HepG2 (cell line): ENCODE results near the gene TSPAN8. TPM values are rescaled to one million over a fixed set of nuclear protein-coding genes. Genes with fewer than 3 reads are reported as not detected.

Experiments used
- ATAC-seq: fragments of 200-7000 bp; cut with Tn5 transposase; 3 replicates; pipeline ENCODE4 v1.9.1; 2020; ENCODE audit warnings: mild to moderate bottlenecking, moderate library complexity
- BruUV-seq: library from RNA; stranded (reverse); fragments of 400-500 nt; replicated peaks from 2 replicates; lab custom pipeline; 2021; lab: Mats Ljungman, UMichigan
- CTCF ChIA-PET: fragments of 300-600 bp; formaldehyde crosslinking; extraction: SDS; loops from one replicate; lab custom pipeline; 2021; ENCODE audit warnings: low total read pairs, inconsistent platforms, low intra/inter-chr PET ratio; lab: Yijun Ruan, JAX
- POLR2A ChIA-PET: fragments of 350-600 bp; sonication (Branson Sonifier 250); formaldehyde crosslinking; loops from one replicate; lab custom pipeline; 2020; ENCODE audit warnings: antibody characterized with exemption, inconsistent platforms; lab: Yijun Ruan, JAX
- DNase-seq: peaks from one replicate; pipeline ENCODE4 v3.0.0-alpha.2; 2015; ENCODE audit warnings: low spot score
- FAIRE-seq: peaks from 3 replicates; lab custom pipeline; 2011; peaks lifted over from hg19 to GRCh38; lab: Jason Lieb, UNC
- H2AFZ ChIP-seq: one replicate; pipeline ENCODE4 v1.6.1; 2011; ENCODE audit warnings: low read length, inconsistent platforms
- H3K27ac ChIP-seq: fragments of 300-600 bp; 3 replicates; pipeline ENCODE4 v1.8.0; 2011; ENCODE audit warnings: mixed run types, mild to moderate bottlenecking, mixed read lengths, low read length, inconsistent platforms; ENCODE audit not compliant: insufficient read depth; ENCODE audit errors: extremely low read length
- H3K27me3 ChIP-seq, 2 experiments: fragments of 200-600 bp in 1 of 2; 2 replicates in 1 of 2; 3 replicates in 1 of 2; pipeline versions ENCODE4 v1.6.0 to v1.8.0; 2011; ENCODE audit warnings: low read length in 2 of 2, mild to moderate bottlenecking in 2 of 2, moderate library complexity in 2 of 2, inconsistent platforms in 1 of 2; ENCODE audit not compliant: insufficient read depth in 2 of 2, control insufficient read depth in 1 of 2
- H3K36me3 ChIP-seq, 2 experiments: fragments of 200-600 bp in 1 of 2; replicated peaks in 1 of 2; 2 replicates in 1 of 2; 3 replicates in 1 of 2; pipeline versions ENCODE4 v1.5.1 to v1.8.0; 2011; ENCODE audit warnings: low read length in 2 of 2, inconsistent platforms in 1 of 2; ENCODE audit not compliant: insufficient read depth in 2 of 2, control insufficient read depth in 1 of 2
- H3K4me1 ChIP-seq: 2 replicates; pipeline ENCODE4 v1.5.1; 2012; ENCODE audit warnings: low read length, inconsistent platforms; ENCODE audit not compliant: insufficient read depth
- H3K4me2 ChIP-seq: 2 replicates; pipeline ENCODE4 v1.6.0; 2011; ENCODE audit warnings: low read depth, low read length, inconsistent platforms
- H3K4me3 ChIP-seq, 3 experiments: fragments of 200-600 bp in 1 of 3; sonication (generic), shearing (Covaris generic) in 1 of 3; replicated peaks in 1 of 3; 2 replicates each; pipeline ENCODE4 v1.5.1; 2011 to 2016; ENCODE audit warnings: low read length in 3 of 3, inconsistent platforms in 2 of 3, low read depth in 2 of 3, mild to moderate bottlenecking in 2 of 3, control low read depth in 1 of 3, mixed read lengths in 1 of 3; ENCODE audit not compliant: insufficient read depth in 1 of 3
- H3K79me2 ChIP-seq: one replicate; pipeline ENCODE4 v1.6.1; 2011; ENCODE audit warnings: low read length, inconsistent platforms; ENCODE audit not compliant: insufficient read depth
- H3K9ac ChIP-seq: 2 replicates; pipeline ENCODE4 v1.6.0; 2011; ENCODE audit warnings: mild to moderate bottlenecking, low read depth, low read length, inconsistent platforms; ENCODE audit not compliant: insufficient read depth
- H3K9me3 ChIP-seq: 2 replicates; pipeline ENCODE4 v1.5.1; 2012; ENCODE audit warnings: mild to moderate bottlenecking, low read length
- H4K20me1 ChIP-seq: 2 replicates; pipeline ENCODE4 v1.6.0; 2011; ENCODE audit warnings: inconsistent platforms, mild to moderate bottlenecking, low read length, moderate library complexity; ENCODE audit not compliant: insufficient read depth
- BHLHE40 ChIP-seq: IDR thresholded peaks from 2 replicates; pipeline ENCODE4 v1.6.1; 2011; ENCODE audit warnings: low read length, improper control_type of control experiment
- NFATC3 ChIP-seq: sonication (generic); formaldehyde crosslinking; IDR thresholded peaks from 2 replicates; pipeline ENCODE4 v1.5.1; 2020; ENCODE audit warnings: mild to moderate bottlenecking, missing genetic modification reagents
- NR2F1 ChIP-seq, 2 experiments: fragments of 450-650 bp in 1 of 2; formaldehyde crosslinking in 1 of 2; IDR thresholded peaks; 2 replicates each; pipeline versions ENCODE4 v1.5.0 to v1.6.1; 2016 to 2020; ENCODE audit warnings: mild to moderate bottlenecking in 1 of 2, missing compliant biosample characterization in 1 of 2, missing genetic modification reagents in 1 of 2, moderate library complexity in 1 of 2
- PAF1 ChIP-seq: IDR thresholded peaks from 2 replicates; pipeline ENCODE4 v1.6.1; 2016; ENCODE audit warnings: missing genetic modification reagents, missing compliant biosample characterization
- PRPF4 ChIP-seq: fragments of 200-400 bp; formaldehyde crosslinking; IDR thresholded peaks from 2 replicates; pipeline ENCODE4 v1.6.1; 2016; ENCODE audit warnings: low read length, low read depth; ENCODE audit not compliant: poor library complexity, severe bottlenecking
- RBM22 ChIP-seq: fragments of 200-400 bp; formaldehyde crosslinking; optimal IDR thresholded peaks from 2 replicates; pipeline ENCODE3; 2017; ENCODE audit warnings: mild to moderate bottlenecking, low read length, moderate library complexity
- RELA ChIP-seq: sonication (generic); formaldehyde crosslinking; IDR thresholded peaks from 2 replicates; pipeline ENCODE4 v1.4.0; 2020; ENCODE audit warnings: missing genetic modification reagents
- WIZ ChIP-seq: sonication (generic); formaldehyde crosslinking; IDR thresholded peaks from 2 replicates; pipeline ENCODE4 v1.5.1; 2020; ENCODE audit warnings: mild to moderate bottlenecking, missing genetic modification reagents
- ZNF121 ChIP-seq: sonication (generic); formaldehyde crosslinking; IDR thresholded peaks from 2 replicates; pipeline ENCODE4 v1.5.0; 2020; ENCODE audit warnings: mild to moderate bottlenecking, missing genetic modification reagents
- ZNF282 ChIP-seq: fragments of 450-650 bp; IDR thresholded peaks from 2 replicates; pipeline ENCODE4 v1.6.1; 2018; ENCODE audit not compliant: partially characterized antibody
- ZNF878 ChIP-seq: sonication (generic); formaldehyde crosslinking; IDR thresholded peaks from 2 replicates; pipeline ENCODE4 v1.8.1; 2023; ENCODE audit warnings: mild to moderate bottlenecking, missing genetic modification reagents, moderate library complexity
- WGBS: methylation state at CpG from one replicate; pipeline ENCODE4 v1.1.6; 2017; ENCODE audit warnings: low lambda C conversion rate; 5-methylcytosine and 5-hydroxymethylcytosine counted together
- in situ Hi-C: cut with HindIII; loops from 2 replicates; pipeline ENCODE4 v1.10.0; 2017; ENCODE audit warnings: low pct_unique_long_range_greater_than_20kb; ENCODE audit not compliant: extremely low pct_ligation_motif_present
- intact Hi-C: fragments of 100-400 bp; cut with micrococcal nuclease; formaldehyde crosslinking; loops from one replicate; pipeline ENCODE4 v1.10.0; 2022; ENCODE audit not compliant: unreplicated experiment
- polyA plus RNA-seq, 8 experiments: library from polyadenylated mRNA; depleted of rRNA in 3 of 8; stranded (reverse) in 7 of 8; unstranded in 1 of 8; fragments of >200 nt; fragmentation: Illumina TruSeq in 4 of 8; extraction: Trizol in 4 of 8; gene quantifications; 2 replicates each; pipeline versions ENCODE4 v1.2.1 to v1.2.3, GENCODE V29; 2011 to 2016; ENCODE audit warnings: low read depth in 4 of 8, missing spikeins in 1 of 8, mixed read lengths in 1 of 8; ENCODE audit not compliant: insufficient read depth in 1 of 8
- total RNA-seq, 5 experiments: library from RNA; depleted of rRNA; stranded (reverse); fragments of >200 nt; fragmentation: Illumina TruSeq; extraction: Trizol; gene quantifications; 2 replicates each; pipeline ENCODE4 v1.2.3, GENCODE V29; 2016; ENCODE audit warnings: low read depth in 1 of 5
- TF ChIP-seq, protein P1 (sequence below): sonication (generic); formaldehyde crosslinking; IDR thresholded peaks from 2 replicates; pipeline ENCODE4 v1.4.0; 2020; ENCODE audit warnings: missing genetic modification reagents, low read depth, mild to moderate bottlenecking, borderline replicate concordance
- TF ChIP-seq, protein P2 (sequence below): sonication (generic); formaldehyde crosslinking; IDR thresholded peaks from 2 replicates; pipeline ENCODE4 v1.5.0; 2020; ENCODE audit warnings: missing genetic modification reagents
- TF ChIP-seq, protein P3 (sequence below): sonication (generic); formaldehyde crosslinking; IDR thresholded peaks from 2 replicates; pipeline ENCODE4 v1.8.0; 2022; ENCODE audit warnings: missing genetic modification reagents, mild to moderate bottlenecking, inconsistent platforms, borderline replicate concordance
- TF ChIP-seq, protein P4 (sequence below): sonication (generic); formaldehyde crosslinking; IDR thresholded peaks from 2 replicates; pipeline ENCODE4 v1.4.0; 2020; ENCODE audit warnings: mild to moderate bottlenecking, missing genetic modification reagents

TSPAN8 gene
- total and polyA plus RNA-seq, 2 of the 13 experiments (the other 11 are each of a cell fraction or from before 2014, with no cell fraction given), result 3.4 to 3.9 TPM

DNA sequence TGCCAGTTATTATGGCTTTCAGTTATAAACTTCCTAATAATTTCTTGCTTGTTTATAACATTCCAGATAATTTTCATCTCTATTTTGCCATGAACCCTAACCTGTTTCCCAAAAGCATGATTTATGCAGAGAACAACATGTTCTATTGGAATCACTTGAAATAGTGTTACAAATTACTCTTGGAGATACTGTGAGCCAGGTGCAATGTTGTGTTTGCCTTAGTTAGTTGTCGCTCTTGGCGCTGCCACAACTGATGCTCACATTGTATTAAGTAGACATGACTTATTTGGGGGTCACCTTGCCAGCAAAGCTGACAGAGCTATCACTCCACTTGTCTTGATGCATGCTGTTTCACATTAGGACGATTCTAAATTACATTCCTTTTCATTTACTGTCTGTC lies 49.4 kb downstream of the TSPAN8 start (continued):
- TF ChIP-seq, protein P1, sequence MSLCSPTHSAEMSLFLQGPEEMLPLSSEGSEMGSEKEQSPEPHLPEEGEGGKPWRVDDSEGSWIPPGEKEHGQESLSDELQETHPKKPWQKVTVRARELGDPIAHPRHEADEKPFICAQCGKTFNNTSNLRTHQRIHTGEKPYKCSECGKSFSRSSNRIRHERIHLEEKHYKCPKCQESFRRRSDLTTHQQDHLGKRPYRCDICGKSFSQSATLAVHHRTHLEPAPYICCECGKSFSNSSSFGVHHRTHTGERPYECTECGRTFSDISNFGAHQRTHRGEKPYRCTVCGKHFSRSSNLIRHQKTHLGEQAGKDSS (CRISPR knock-in tag), result no peak
- TF ChIP-seq WIZ (CRISPR knock-in tag) (no peak), NR2F1 (CRISPR knock-in tag; IDR thresholded peaks at IDR 0.05) (no peak), RELA (CRISPR knock-in tag) (no peak), PAF1 (CRISPR knock-in tag) (no peak), RBM22 (no peak), PRPF4 (no peak), ZNF878 (no peak), ZNF282 (no peak)
- TF ChIP-seq, protein P2, sequence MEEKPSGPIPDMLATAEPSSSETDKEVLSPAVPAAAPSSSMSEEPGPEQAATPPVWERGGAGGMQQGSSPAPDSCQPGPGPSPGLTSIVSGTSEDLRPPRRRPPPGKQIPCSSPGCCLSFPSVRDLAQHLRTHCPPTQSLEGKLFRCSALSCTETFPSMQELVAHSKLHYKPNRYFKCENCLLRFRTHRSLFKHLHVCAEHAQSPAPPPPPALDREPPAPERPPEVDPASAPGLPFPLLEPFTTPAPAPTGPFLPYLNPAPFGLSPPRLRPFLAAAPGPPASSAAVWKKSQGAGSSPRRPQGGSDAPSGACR (CRISPR knock-in tag), result no peak
- TF ChIP-seq, protein P3, sequence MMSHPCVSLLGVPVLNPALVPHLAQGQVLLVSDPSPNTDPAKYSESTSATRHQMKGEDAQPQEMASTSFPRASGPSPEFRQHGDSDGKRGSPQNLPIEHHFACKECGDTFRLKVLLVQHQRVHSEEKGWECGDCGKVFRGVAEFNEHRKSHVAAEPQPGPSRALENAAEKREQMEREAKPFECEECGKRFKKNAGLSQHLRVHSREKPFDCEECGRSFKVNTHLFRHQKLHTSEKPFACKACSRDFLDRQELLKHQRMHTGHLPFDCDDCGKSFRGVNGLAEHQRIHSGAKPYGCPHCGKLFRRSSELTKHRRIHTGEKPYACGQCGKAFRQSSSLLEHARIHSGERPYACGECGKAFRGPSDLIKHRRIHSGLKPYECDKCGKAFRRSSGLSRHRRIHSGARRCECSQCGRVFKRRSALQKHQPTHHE, result no peak

DNA sequence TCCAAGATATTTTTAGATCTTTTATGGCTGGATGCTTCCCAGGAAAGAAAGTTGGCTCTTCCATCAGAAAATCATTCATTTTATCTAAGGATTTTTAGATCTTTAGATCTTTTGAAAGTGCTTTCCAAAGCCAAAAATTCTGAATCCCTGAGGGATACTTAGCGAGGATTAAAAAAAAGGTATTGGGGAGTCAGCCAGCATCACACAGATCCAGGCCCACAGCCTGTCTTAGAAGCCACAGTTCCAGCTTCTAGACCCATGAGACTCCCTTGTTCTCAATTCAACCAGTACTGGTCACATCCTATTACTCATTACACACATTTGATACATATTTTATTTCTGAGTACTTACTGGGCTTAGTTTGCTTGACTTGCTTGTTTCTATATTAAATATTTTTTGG lies 49.9 kb downstream of the TSPAN8 start:
- Histone ChIP-seq H3K36me3 (no peaks in the 10 kb centered on the region), H4K20me1 (no peaks in the 10 kb centered on the region), H3K4me3 (no peak overlapping the region), H3K4me2 (no peak overlapping the region), H3K9ac (no peak overlapping the region), H2AFZ (no peak overlapping the region), H3K27ac (no peak overlapping the region), H3K79me2 (no peaks in the 10 kb centered on the region), H3K27me3 (no peaks in the 10 kb centered on the region), H3K9me3 (no peaks in the 10 kb centered on the region), H3K4me1 (peaks cover 10% of the 10 kb centered on the region)
- no peak for DNase-seq
- no peak for FAIRE-seq
- ChIA-PET CTCF (no interaction called here), POLR2A (no interaction called here)
- BruUV-seq, result no TSS peak
- in situ Hi-C loops, result no loop called here
- intact Hi-C loops, result no loop called here
- WGBS, result 5% methylated on average over 1 of the region's 1 CpG
- no peak for ATAC-seq
- TF ChIP-seq, protein P4, sequence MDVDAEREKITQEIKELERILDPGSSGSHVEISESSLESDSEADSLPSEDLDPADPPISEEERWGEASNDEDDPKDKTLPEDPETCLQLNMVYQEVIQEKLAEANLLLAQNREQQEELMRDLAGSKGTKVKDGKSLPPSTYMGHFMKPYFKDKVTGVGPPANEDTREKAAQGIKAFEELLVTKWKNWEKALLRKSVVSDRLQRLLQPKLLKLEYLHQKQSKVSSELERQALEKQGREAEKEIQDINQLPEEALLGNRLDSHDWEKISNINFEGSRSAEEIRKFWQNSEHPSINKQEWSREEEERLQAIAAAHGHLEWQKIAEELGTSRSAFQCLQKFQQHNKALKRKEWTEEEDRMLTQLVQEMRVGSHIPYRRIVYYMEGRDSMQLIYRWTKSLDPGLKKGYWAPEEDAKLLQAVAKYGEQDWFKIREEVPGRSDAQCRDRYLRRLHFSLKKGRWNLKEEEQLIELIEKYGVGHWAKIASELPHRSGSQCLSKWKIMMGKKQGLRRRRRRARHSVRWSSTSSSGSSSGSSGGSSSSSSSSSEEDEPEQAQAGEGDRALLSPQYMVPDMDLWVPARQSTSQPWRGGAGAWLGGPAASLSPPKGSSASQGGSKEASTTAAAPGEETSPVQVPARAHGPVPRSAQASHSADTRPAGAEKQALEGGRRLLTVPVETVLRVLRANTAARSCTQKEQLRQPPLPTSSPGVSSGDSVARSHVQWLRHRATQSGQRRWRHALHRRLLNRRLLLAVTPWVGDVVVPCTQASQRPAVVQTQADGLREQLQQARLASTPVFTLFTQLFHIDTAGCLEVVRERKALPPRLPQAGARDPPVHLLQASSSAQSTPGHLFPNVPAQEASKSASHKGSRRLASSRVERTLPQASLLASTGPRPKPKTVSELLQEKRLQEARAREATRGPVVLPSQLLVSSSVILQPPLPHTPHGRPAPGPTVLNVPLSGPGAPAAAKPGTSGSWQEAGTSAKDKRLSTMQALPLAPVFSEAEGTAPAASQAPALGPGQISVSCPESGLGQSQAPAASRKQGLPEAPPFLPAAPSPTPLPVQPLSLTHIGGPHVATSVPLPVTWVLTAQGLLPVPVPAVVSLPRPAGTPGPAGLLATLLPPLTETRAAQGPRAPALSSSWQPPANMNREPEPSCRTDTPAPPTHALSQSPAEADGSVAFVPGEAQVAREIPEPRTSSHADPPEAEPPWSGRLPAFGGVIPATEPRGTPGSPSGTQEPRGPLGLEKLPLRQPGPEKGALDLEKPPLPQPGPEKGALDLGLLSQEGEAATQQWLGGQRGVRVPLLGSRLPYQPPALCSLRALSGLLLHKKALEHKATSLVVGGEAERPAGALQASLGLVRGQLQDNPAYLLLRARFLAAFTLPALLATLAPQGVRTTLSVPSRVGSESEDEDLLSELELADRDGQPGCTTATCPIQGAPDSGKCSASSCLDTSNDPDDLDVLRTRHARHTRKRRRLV (CRISPR knock-in tag), result no peak
- no peak for TF ChIP-seq NFATC3
- TF ChIP-seq ZNF121 (CRISPR knock-in tag), result no peak
- no peak for TF ChIP-seq BHLHE40
